Embryonic facial prominence (tissue), 1 donor: Measurements from ENCODE around the gene COL11A2.
"Not testable (repeated sequence)": the region's sequence is repeated elsewhere in the genome, so short reads cannot be mapped to it uniquely, and the experiment has no call there.

Source experiments
- DNase-seq: peaks from one replicate; pipeline ENCODE4 v3.0.0-alpha.2; 2016; ENCODE audit errors: extremely low spot score

The COL11A2 gene

GRCh38 chr6:33192105-33192646 is at the start of gene COL11A2:
TSS of gene COL11A2 (minus strand) at chr6:33192467. CDS start at chr6:33192240, 227 bp downstream.
- no peak for DNase-seq

- no peak for DNase-seq
Observed at GRCh38 chr6:33241968-33242367, 49.7 kb upstream of the COL11A2 start.

- DNase-seq, result no peak
Observed at GRCh38 chr6:33237741-33238140, 45.5 kb upstream of the COL11A2 start.

- DNase-seq, result no peak
Observed at GRCh38 chr6:33236852-33237251, 44.6 kb upstream of the COL11A2 start.

GRCh38 chr6:33236328-33236727 is 44.1 kb upstream of the COL11A2 start:
- no peak for DNase-seq

- DNase-seq, result no peak
Observed at GRCh38 chr6:33235221-33235634, 43.0 kb upstream of the COL11A2 start.

GRCh38 chr6:33226503-33227120 is 34.3 kb upstream of the COL11A2 start:
- not testable (repeated sequence) for DNase-seq

GRCh38 chr6:33217681-33218080 is 25.4 kb upstream of the COL11A2 start:
- DNase-seq, result no peak

GRCh38 chr6:33217246-33217645 is 25.0 kb upstream of the COL11A2 start:
- no peak for DNase-seq

GRCh38 chr6:33216117-33216649 is 23.9 kb upstream of the COL11A2 start:
- no peak for DNase-seq

GRCh38 chr6:33215271-33216116 is 23.2 kb upstream of the COL11A2 start:
- DNase-seq, result no peak

GRCh38 chr6:33213989-33214335 is 21.7 kb upstream of the COL11A2 start:
- DNase-seq, result no peak

GRCh38 chr6:33213166-33213988 is 21.1 kb upstream of the COL11A2 start:
- no peak for DNase-seq

- DNase-seq, result no peak
Observed at GRCh38 chr6:33212857-33213165, 20.5 kb upstream of the COL11A2 start.

GRCh38 chr6:33211666-33212422 is 19.6 kb upstream of the COL11A2 start:
- no peak for DNase-seq

- no peak for DNase-seq
Observed at GRCh38 chr6:33211136-33211535, 18.9 kb upstream of the COL11A2 start.

GRCh38 chr6:33209856-33210255 is 17.6 kb upstream of the COL11A2 start:
- no peak for DNase-seq

GRCh38 chr6:33208091-33208967 is 16.1 kb upstream of the COL11A2 start, which contains the start of gene RING1:
TSS of gene RING1 (plus strand) at chr6:33208500. CDS start at chr6:33208823, 323 bp downstream.
- peak; percentile 86 for DNase-seq

GRCh38 chr6:33207552-33208090 is 15.4 kb upstream of the COL11A2 start:
- DNase-seq, result no peak
